ENCODE measurements around the gene PHACTR3. TPM values are rescaled to one million over a fixed set of nuclear protein-coding genes. Genes with fewer than 3 reads are reported as not detected.

The PHACTR3 gene
- polyA plus RNA-seq, 1 donor, result 12.4 TPM

- no peak for DNase-seq
These were observed 66.6 kb downstream of the PHACTR3 start for GRCh38 chr20:59670786-59671492.

- no peak for DNase-seq
These were observed 67.5 kb downstream of the PHACTR3 start for GRCh38 chr20:59671661-59672471.

DNA sequence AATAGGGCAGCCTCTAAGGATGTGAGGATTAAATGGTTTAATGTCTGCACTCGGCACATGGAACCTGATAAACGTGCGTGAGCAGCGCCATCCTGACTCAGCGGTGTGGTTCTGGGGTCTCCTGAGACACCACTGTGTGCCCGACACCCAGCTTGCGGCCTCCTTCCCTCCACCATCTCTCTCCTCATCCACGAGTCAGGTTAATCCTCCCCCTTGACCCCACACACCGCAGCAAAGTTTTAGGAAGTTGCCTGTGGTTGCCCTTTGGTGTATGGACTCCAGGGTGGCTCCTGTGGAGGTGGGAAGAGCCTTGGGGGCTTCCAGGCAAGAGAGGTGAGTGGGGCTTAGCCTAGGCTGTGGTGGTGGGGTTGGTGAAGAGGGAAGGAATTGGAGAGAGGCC lies 68.2 kb downstream of the PHACTR3 start:
- no peak for DNase-seq

DNA sequence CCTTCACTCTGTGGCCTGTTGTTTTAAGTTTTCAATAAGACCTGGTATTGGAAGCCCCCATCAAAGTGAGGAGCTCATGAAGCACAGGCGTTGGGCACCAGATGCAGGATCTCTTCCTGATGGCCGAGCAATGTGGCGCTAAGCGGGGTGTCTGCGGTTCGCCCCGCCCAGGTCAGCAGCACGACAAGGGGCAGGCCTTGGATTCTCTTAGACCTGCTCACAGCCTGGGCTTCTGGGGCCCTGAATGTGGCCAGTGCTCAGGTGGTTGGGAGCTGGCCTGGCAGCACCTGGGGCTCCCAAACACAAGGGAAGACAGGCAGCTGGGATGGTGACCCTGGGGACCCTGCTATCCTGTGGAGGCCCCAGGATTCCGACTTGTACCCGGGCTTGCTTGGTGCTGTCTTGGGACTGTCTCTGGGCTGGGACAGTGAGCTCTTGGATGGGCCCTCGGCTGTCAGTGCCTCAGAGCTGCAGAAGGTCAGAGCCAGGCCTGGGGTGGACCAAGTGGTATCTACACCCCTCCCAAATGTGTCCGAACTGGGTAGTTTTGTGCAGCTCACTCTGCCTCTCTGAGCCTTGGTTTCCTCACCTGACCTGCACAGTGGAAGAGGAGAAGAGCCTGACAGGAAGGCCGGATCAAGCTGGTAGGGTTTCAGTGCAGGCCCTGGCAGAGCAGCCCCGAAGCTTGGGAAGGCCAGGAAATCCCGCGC lies 69.1 kb downstream of the PHACTR3 start:
- no peak for DNase-seq

- no peak for DNase-seq
These were observed 69.7 kb downstream of the PHACTR3 start for GRCh38 chr20:59673998-59674445.

GRCh38 chr20:59676126-59676850 lies 71.9 kb downstream of the PHACTR3 start:
- DNase-seq, result no peak

- no peak for DNase-seq
These were observed 72.5 kb downstream of the PHACTR3 start for GRCh38 chr20:59676851-59677182.

GRCh38 chr20:59677586-59677985 lies 73.2 kb downstream of the PHACTR3 start:
- DNase-seq, result no peak

GRCh38 chr20:59678288-59678687 lies 73.9 kb downstream of the PHACTR3 start:
- DNase-seq, result peak; percentile 13

DNA sequence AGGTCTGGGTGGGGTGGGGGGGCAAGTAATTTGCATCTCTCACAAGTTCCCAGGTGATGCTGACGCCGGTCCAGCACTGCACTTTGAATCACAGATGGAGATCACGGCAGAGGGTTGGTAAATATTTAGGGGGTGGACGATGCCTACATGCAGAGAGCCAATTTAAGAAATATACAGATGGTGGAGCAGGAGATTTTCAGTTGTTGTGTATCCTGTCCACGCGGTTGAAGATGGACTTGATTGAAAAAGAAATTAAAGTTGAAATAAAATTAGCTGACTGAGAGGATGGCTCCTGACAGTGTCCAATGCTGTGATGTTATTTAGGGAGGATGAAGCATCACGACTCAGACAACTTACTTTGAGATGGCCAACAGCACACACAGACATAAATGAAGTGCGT lies 74.6 kb downstream of the PHACTR3 start:
- DNase-seq, result no peak

DNA sequence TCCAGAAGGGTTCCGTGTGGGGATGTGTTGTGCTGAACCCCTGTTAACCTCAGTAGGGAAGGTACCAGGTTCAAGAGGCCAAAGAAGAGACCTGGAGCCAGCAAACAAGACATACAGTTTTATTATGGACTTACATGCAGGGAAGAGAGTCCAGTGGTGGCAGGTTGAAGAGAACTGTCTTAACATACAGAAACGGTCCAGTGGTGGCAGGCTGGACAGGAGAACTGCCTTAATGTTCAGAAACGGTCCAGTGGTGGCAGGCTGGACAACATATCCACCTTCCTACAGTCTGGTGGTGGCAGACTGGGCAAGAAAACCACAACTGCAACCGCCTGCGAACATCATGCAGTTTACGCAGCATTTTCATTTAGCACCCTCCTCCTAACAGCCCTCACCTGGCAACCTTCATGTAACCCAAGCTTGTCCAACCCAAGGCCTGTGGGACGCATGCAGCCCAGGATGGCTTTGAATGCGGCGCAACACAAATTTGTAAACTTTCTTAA lies 75.9 kb downstream of the PHACTR3 start:
- no peak for DNase-seq

DNA sequence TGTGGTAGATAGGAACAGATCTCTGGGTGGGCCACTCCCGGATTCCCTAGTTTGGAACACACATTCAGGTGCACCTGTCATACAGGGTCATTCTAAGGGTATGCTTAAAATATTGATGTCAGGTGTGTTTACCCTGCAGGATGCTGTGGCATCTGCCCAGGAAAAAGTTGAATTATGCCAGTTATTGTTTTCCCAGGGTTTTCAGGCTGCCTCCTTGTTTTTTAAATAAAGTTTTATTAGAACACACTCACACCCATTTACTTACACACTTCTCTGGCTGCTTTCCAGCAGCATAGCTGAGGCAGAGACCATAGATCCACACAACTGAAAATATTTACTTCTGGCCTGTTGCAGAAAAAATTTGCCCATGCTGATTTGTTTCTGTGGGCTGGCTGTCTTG lies 76.5 kb downstream of the PHACTR3 start:
- DNase-seq, result no peak

DNA sequence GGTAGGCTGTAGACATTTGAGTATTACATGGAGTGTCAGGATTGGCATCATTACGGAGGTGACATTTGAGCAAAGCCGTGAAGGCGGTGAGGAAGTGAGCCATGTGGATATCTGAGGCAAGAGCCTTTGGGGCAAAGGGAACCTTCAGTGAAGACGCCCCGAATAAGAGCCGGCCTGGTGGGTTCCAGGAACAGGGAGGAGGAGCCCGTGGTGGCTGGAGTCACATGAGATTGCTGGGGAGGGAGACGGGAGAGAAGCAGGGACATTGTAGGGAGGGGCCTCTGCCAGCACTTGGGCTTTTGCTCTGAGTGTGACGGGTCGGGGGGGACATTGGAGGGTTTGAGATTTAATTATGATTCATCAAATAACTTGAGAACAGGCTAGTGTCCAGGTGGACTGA lies 78.3 kb downstream of the PHACTR3 start:
- no peak for DNase-seq

DNA sequence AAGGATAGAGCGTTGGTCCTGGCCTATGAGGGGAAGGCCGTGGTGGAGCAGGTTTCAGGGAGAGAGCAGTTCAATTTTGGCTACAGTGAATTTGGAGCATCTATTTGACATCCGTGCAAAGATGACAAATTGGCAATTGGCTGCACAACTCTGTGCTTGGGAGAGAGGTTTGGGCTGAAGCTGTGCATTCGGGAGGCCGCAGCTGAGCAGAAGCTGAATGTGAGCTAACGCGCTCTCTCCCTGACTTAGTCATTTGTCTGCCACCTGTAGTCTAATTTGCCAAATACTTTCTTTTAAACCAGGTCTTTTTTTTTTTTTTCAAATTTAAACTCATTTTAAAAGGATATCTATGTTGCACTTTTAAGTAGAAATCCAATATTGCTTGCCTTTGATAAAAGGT lies 78.8 kb downstream of the PHACTR3 start:
- no peak for DNase-seq

DNA sequence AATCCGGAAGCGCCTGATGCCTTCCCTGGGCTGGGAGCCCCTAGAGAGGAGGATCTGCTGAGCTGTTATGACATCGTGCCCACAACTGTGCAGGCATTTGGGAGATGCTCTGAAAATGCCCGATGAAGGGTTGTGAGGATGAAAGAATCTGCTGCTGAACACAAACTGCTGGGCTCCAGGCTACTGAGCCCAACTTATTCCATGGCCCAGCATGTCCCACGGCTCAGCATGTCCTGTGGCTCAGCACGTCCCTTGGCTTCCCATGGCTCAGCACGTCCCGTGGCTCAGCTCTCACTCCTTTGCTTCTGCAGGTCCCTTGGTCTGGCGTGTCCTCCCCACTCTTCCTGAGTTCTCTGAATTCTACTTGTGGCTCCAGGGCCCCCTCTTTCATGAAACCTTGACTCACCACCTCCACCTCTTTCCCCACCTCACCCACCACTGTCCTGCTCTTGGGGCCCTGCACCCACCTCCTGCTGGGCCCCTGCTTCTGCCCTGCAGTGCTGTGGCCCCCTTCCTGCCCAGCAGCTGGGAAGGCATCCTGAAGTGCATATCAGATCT lies 80.4 kb downstream of the PHACTR3 start:
- no peak for DNase-seq

DNA sequence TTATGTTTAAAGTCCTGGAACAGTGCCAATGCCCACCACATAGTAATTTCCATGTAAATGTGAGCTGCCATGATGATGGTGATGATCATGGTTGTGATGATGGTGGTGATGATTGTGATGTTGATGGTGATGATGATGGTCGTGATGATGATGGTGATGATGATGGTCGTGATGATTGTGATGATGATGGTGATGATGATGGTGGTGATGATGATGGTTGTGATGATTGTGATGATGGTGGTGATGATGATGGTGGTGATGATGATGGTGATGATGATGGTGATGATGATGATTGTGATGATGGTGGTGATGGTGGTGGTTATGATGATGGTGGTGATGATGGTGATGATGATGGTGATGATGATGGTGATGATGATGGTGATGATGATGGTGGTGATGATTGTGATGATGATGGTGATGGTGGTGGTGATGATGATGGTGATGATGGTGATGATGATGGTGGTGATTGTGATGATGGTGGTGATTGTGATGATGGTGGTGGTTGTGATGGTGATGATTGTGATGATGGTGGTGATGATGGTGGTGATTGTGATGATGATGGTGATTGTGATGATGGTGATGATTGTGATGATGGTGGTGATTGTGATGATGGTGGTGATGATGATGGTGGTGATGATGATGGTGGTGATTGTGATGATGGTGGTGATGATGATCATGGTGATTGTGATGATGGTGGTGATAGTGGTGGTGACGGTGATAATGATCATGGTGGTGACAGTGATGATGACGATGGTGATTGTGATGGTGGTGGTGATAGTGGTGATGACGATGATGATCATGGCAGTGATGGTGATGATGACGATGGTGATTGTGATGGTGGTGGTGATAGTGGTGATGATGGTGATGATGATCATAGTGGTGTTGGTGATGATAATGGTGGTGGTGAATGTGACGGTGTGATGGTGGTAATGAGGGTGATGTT lies 82.3 kb downstream of the PHACTR3 start:
- no peak for DNase-seq

DNA sequence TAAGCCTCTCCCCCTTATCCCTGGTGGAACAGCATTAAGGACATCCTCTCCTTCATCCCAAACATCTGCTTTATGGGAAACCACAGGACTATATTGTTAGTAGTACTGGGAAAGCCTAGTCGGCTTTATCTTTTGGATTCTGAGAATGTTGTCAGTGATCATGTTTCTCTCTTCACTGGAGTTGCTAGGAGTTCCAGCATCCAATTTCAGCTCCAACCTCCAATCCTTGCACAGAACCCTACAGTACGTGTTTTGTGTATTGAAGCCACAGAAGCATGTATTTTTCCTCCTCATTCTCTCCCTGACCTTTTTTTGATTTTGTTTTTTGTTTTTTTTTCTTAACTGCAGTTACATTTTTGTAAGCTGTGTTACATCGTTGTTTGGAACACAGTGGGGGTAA lies 84.0 kb downstream of the PHACTR3 start:
- no peak for DNase-seq

DNA sequence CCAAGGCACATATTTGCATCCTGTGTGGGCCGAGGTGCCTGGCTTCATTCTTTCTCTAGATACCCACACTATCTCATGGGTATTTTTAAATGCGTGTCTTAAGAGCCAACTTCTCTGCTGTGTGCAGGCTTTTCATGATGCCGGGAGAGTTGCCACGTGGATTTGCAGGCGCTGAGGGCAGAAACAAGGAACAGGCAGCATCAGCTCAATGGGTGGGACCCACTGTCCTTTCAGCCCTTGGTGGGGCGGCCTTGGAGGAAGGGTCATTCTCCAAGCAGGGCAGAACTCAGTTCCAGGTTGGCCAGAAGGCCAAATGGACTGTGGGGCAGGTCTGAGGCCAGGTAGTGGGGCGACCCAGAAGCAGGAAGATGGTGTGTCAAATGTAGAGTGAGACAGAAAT lies 84.7 kb downstream of the PHACTR3 start:
- no peak for DNase-seq

- no peak for DNase-seq
These were observed 85.8 kb downstream of the PHACTR3 start for GRCh38 chr20:59690101-59690500.

GRCh38 chr20:59690976-59691375 lies 86.6 kb downstream of the PHACTR3 start:
- no peak for DNase-seq

GRCh38 chr20:59692139-59692538 lies 87.8 kb downstream of the PHACTR3 start:
- no peak for DNase-seq

All from left kidney (tissue), 2 donors.